ENCODE results near the gene FIGN.

DNA sequence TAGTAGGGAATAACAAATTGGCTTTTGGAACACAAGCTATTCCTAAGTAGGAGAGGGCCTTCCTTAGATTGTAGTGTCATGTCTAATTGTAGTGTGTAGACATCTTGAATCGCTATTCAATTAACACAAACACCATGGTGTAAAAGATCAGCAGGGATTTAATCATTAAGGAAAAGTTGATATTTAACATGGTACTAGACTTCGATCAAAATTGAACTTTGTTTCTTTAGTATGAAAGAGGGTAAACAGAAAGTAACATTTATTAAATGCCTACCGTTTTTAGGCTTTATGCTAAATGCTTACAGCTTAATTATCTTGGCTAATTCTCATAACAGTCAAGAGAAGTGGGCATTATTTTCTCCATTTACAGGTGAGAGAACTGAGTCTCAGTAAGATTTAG lies 37.5 kb upstream of the FIGN start:
- TF ChIP-seq, protein P1, sequence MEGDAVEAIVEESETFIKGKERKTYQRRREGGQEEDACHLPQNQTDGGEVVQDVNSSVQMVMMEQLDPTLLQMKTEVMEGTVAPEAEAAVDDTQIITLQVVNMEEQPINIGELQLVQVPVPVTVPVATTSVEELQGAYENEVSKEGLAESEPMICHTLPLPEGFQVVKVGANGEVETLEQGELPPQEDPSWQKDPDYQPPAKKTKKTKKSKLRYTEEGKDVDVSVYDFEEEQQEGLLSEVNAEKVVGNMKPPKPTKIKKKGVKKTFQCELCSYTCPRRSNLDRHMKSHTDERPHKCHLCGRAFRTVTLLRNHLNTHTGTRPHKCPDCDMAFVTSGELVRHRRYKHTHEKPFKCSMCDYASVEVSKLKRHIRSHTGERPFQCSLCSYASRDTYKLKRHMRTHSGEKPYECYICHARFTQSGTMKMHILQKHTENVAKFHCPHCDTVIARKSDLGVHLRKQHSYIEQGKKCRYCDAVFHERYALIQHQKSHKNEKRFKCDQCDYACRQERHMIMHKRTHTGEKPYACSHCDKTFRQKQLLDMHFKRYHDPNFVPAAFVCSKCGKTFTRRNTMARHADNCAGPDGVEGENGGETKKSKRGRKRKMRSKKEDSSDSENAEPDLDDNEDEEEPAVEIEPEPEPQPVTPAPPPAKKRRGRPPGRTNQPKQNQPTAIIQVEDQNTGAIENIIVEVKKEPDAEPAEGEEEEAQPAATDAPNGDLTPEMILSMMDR (IDR thresholded peaks at IDR 0.05) = no peak
- no peak for TF ChIP-seq POLR2A (IDR thresholded peaks at IDR 0.05)
